Natural killer cell (primary cell): ENCODE measurements around the gene HEXD. TPM values are rescaled to one million over a fixed set of nuclear protein-coding genes. Genes with fewer than 3 reads are reported as not detected.
"Not testable (repeated sequence)": the region's sequence is repeated elsewhere in the genome, so short reads cannot be mapped to it uniquely, and the experiment has no call there.

ENCODE experiments used
- ATAC-seq, 3 donors: fragments of 150-1000 bp in 2 of 3; fragments of 200-7000 bp in 1 of 3; cut with Tn5 transposase; 1 replicate in 1 of 3; 2 replicates in 2 of 3; pipeline ENCODE4 v1.10.0; 2021; ENCODE audit warnings: mild to moderate bottlenecking in 2 of 3, moderate library complexity in 2 of 3
- DNase-seq, 2 donors: peaks; one replicate each; pipeline versions ENCODE4 v3.0.0 to v3.0.0-alpha.2; 2013 to 2021; ENCODE audit warnings: mixed read lengths in 1 of 2
- H3K27ac ChIP-seq: one replicate; pipeline ENCODE4 v1.5.1; 2013; ENCODE audit warnings: mild to moderate bottlenecking, low read length
- H3K27me3 ChIP-seq: one replicate; pipeline ENCODE4 v1.6.1; 2013; ENCODE audit warnings: low read length; ENCODE audit not compliant: control insufficient read depth, insufficient read depth
- H3K36me3 ChIP-seq: one replicate; pipeline ENCODE4 v1.6.1; 2013; ENCODE audit warnings: low read length; ENCODE audit not compliant: control insufficient read depth, insufficient read depth
- H3K4me1 ChIP-seq: one replicate; pipeline ENCODE4 v1.6.1; 2013; ENCODE audit warnings: low read length; ENCODE audit not compliant: control insufficient read depth, insufficient read depth
- H3K4me3 ChIP-seq: one replicate; pipeline ENCODE4 v1.5.1; 2013; ENCODE audit warnings: low read length
- H3K9me3 ChIP-seq: one replicate; pipeline ENCODE4 v1.6.1; 2013; ENCODE audit warnings: low read length; ENCODE audit not compliant: control insufficient read depth, insufficient read depth
- H3K27ac Mint-ChIP-seq, 2 donors: one replicate each; pipeline ENCODE4 v1.8.0; 2022; ENCODE audit warnings: mild to moderate bottlenecking in 2 of 2, mixed read lengths in 2 of 2, moderate library complexity in 1 of 2
- H3K27me3 Mint-ChIP-seq, 2 donors: one replicate each; pipeline ENCODE4 v1.8.0; 2022; ENCODE audit warnings: low read depth in 2 of 2, mixed read lengths in 2 of 2
- H3K36me3 Mint-ChIP-seq: one replicate; pipeline ENCODE4 v1.8.0; 2022; ENCODE audit warnings: mixed read lengths
- H3K4me1 Mint-ChIP-seq, 2 donors: one replicate each; pipeline ENCODE4 v1.8.0; 2022; ENCODE audit warnings: mixed read lengths in 2 of 2
- H3K4me3 Mint-ChIP-seq: one replicate; pipeline ENCODE4 v1.8.0; 2022; ENCODE audit warnings: mild to moderate bottlenecking, moderate library complexity, mixed read lengths
- H3K9me3 Mint-ChIP-seq, 2 donors: one replicate each; pipeline ENCODE4 v1.8.0; 2022; ENCODE audit warnings: mixed read lengths in 2 of 2
- CTCF ChIP-seq: fragments of 200-600 bp; IDR thresholded peaks from one replicate; pipeline ENCODE4 v1.8.0; 2022; ENCODE audit warnings: antibody characterized with exemption
- WGBS: methylation state at CpG from one replicate; pipeline ENCODE4 v1.1.7; 2013; ENCODE audit warnings: missing lambda C conversion rate; ENCODE audit not compliant: insufficient coverage; 5-methylcytosine and 5-hydroxymethylcytosine counted together
- intact Hi-C: fragments of 100-400 bp; cut with micrococcal nuclease; formaldehyde crosslinking; loops from one replicate; pipeline ENCODE4 v1.14.2; 2022
- total RNA-seq, 4 donors: library from RNA; stranded (reverse); fragments of 120-200 nt in 1 of 4; gene quantifications; one replicate each; pipeline versions ENCODE4 v1.2.3 to v1.2.4, GENCODE V29; 2013 to 2022

The HEXD gene
- total RNA-seq, 3 donors from 2014 or later (not counting 1 experiment from before 2014, with no cell fraction given) = 35.7 to 57.4 (median 51.5) TPM

DNA sequence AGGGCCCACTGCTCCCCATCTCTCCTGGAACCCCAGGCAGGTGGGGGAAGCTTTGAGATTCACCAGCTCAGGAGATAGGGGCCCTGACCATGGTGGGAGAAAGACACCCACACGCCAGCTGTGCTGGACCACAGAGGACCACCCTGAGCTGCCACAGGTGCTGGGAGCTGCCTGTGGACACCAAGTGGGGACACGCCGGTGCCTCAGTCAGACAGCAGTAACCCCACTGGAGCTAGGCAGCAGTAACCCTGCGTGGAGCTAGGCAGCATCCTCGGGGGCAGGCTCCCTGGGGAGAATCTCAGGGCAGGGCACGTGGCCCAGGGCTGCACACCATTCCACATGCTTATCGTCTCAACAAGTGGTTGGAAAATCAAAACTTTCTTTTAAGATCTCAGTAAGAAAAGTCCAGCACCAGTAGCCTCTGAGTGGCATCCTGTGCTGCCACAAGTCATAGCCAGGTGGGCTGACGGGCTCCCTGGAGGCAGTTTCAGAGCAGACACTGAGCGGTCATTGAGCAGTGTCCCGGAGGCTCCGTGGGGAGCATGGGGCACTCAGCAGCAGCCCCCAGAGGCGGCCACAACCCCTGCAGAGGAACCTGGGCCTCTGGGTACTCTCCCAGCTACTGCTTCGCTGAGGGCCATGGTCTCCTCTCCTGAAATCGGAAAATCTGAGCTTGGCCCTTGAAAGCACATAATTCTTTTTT is 8.0 kb upstream of the HEXD start:
- no peak for TF ChIP-seq CTCF
- H3K4me3 Mint-ChIP-seq = no peak overlapping the region
- H3K27ac ChIP-seq = no peak overlapping the region
- H3K27me3 ChIP-seq = no peaks in the 10 kb centered on the region
- peaks cover 12% of the 10 kb centered on the region for H3K4me1 ChIP-seq
- H3K36me3 Mint-ChIP-seq = no peaks in the 10 kb centered on the region
- WGBS = 94% methylated on average over 14 of the region's 14 CpGs
- DNase-seq (no peak), ATAC-seq (no peak)
- peaks cover 11 to 14% of the 10 kb centered on the region in 2 donors for H3K4me1 Mint-ChIP-seq
- no peaks in the 10 kb centered on the region for H3K27me3 Mint-ChIP-seq
- peaks cover 10% of the 10 kb centered on the region for H3K36me3 ChIP-seq
- intact Hi-C loops = loop anchor here (10.0 kb wide), 1 partner anchor 165 kb away; no protein-coding TSS in a partner anchor
- H3K27ac Mint-ChIP-seq = no peak overlapping the region
- H3K9me3 Mint-ChIP-seq = no peaks in the 10 kb centered on the region
- no peaks in the 10 kb centered on the region for H3K9me3 ChIP-seq
- no peak overlapping the region for H3K4me3 ChIP-seq

DNA sequence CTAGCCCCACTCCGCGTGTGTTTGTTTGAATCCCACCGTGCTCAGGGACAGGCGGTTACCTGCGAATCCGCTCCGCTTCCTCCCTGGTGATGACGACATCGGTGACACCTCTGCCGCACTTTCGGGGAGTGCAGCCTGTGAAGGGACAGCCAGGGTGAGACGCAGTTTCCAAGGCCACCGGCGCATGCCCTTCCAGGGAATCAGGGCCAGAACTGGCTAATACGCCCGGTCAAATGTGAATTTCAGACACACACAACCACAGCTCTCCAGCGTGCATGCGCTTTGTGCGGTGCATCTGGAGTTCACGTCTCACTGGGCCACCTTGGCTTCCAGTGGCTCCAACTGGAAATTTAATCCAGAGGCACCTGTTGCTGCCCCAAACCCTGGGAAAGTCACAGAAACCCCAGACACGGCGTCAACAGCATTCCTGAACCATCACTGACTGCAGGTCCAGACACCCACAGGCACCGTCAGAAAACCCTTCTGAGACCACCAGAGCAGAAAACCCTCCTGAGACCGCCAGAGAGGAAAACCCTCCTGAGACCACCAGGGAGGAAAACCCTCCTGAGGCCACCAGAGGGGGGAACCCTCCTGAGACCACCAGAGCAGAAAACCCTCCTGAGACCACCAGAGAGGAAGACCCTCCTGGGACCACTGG is 6.6 kb upstream of the HEXD start:
- intact Hi-C loops = loop anchor here (10.0 kb wide), 1 partner anchor 167 kb away; no protein-coding TSS in a partner anchor
- H3K36me3 ChIP-seq = peaks cover 13% of the 10 kb centered on the region
- Mint-ChIP-seq H3K27me3 (no peaks in the 10 kb centered on the region), H3K4me3 (no peak overlapping the region), H3K36me3 (no peaks in the 10 kb centered on the region), H3K4me1 (peaks cover 15 to 17% of the 10 kb centered on the region in 2 donors), H3K27ac (no peak overlapping the region), H3K9me3 (no peaks in the 10 kb centered on the region)
- H3K27me3 ChIP-seq = no peaks in the 10 kb centered on the region
- H3K27ac ChIP-seq = no peak overlapping the region
- no peak for ATAC-seq
- DNase-seq = no peak
- peaks cover 12% of the 10 kb centered on the region for H3K4me1 ChIP-seq
- 98% methylated on average over 22 of the region's 24 CpGs for WGBS
- H3K9me3 ChIP-seq = no peaks in the 10 kb centered on the region
- no peak overlapping the region for H3K4me3 ChIP-seq
- no peak for TF ChIP-seq CTCF

- DNase-seq, H3K36me3 Mint-ChIP-seq, H3K9me3 Mint-ChIP-seq, H3K27me3 Mint-ChIP-seq, H3K27me3 ChIP-seq, H3K27ac ChIP-seq, H3K27ac Mint-ChIP-seq, H3K4me3 Mint-ChIP-seq, H3K4me3 ChIP-seq, ATAC-seq, H3K9me3 ChIP-seq: not testable (repeated sequence)
- peaks cover 15 to 17% of the 10 kb centered on the region in 2 donors for H3K4me1 Mint-ChIP-seq
- intact Hi-C loops = loop anchor here (10.0 kb wide), 1 partner anchor 167 kb away; no protein-coding TSS in a partner anchor
- Histone ChIP-seq H3K36me3 (peaks cover 13% of the 10 kb centered on the region), H3K4me1 (peaks cover 12% of the 10 kb centered on the region)
- WGBS = 91% methylated on average over 16 of the region's 16 CpGs
Observed at GRCh38 chr17:82412081-82412480, 6.1 kb upstream of the HEXD start.
